Stimulated activated CD4-positive, alpha-beta T cell treated with anti-CD3 and anti-CD28 coated beads, Interleukin-1b, Interleukin-23, amount 100 ng/mL, for 4 hours (primary cell): ENCODE measurements around the gene BTLA.
"Not testable (repeated sequence)": the region's sequence is repeated elsewhere in the genome, so short reads cannot be mapped to it uniquely, and the experiment has no call there.

Source experiments
- DNase-seq, 2 donors: peaks; one replicate each; pipeline ENCODE4 v3.0.0-alpha.2; 2020; ENCODE audit warnings: low read depth in 2 of 2

The BTLA gene

DNA sequence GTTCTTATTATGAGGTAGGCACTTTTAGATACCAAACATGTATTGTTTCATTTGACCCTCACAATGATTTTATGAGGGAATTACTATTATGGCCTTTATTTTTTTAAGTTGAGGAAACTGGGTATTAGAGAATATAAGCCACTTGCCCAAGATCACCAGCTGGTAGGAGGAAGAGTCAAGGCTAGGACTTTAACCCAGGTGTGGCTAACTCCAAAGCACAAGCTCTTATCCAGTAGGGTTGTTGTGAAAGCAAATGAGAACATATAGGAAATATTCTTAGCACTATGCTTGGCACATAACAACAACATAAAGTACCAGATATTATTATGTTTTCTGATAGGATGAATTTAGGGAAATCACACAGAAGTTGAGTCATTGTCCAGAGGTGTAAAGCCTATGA is 7.9 kb downstream of the BTLA start:
- no peak for DNase-seq

DNA sequence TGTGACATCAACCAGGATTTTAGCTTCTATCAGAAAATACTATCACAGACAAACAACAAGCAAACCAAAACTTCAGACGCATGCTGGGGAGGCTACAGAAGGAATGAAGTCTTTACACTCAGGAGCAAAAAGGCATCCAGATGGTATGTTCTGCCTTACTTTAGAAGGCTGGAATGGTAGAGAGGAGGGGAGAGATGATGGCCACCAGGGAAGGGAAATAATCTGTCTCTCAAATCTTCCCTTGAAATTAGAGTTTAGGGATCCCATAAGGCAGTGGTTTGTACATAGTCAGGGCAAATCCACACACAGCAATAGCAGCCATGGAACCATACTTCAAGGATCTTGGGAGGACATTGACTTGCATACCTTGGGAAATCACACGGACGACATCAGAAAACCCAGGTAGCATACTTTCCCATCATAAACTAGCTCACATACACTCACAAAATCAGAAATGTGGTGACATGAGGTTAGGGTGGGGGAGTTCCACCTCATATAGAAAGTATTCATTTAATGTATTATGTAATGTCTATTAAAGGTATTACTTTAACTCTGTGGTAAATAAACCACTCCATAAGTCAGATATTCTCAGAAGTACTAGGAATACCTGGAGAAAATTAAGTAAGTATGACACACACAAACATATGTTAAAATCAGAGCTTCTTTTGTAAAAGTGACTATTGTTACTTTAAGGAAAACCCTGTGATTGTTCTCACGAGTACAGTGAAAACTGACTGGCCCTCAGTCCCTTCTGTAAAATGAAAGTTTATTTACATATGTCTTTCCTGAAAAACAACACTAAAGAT is 9.4 kb downstream of the BTLA start:
- no peak for DNase-seq

DNA sequence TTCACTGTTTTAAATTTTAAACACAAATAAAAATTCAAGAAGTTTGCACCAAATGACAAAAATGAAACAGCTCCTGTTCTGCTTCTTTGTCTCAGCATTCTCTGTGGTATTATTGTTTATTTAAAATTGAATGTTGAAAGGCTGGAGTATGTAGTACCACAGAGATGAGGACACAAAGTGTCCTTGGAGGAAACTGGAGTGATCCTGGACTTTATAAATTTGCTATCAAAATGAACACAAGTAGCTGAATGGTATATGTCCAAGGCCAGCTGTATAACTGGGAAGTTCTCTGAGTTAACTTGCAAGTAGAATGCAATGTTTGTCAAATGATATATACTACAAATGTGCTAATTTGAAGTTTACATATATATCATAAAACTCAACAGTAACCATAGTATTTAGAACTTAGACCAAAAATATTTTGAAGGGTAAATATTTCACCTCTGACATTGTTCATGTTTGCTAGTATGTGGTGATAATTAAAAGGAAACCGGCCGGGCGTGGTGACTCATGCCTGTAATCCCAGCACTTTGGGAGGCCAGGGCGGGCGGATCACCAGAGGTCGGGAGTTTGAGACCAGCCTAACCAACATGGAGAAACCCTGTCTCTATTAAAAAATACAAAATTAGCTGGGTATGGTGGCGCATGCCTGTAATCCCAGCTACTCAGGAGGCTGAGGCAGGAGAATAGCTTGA is 12.3 kb downstream of the BTLA start:
- no peak for DNase-seq

DNA sequence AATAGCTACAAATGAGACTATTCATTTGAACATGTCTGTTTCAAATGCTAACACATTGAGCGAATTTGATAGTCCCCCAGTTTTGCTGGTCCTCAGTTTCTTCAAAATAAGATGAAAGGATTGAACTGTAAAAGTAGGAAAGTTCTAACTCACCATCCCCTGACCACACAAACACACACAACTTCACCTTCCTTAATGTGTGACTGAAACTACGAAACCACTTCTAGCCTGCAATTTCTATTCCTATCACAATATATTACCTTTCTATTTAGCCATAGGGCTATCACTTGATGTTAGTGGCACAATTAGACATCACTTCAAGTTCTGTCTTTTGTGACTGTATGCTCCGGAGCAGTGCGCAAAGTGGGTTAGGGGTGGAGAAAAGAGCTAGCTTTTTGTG is 14.9 kb downstream of the BTLA start:
- no peak for DNase-seq

DNA sequence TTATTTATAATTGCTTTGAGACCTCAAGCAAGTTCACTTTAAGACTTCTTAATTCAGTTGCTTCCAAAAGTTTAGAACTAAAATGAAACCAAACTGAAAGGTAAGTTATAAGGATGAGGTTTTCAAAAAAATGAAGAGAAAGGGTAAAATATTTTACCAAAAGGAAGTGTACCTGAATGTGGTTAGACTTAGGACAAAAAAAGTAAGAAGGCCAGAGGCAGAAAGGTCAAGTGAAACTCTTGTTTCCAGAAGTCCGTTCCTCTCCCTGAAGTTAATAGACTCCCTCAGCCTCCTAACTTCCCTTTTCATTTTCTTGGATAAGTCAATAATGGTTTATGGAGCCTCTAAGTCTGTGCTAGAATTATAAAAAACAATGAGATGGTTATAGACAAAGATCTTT is 16.6 kb downstream of the BTLA start:
- no peak for DNase-seq

DNA sequence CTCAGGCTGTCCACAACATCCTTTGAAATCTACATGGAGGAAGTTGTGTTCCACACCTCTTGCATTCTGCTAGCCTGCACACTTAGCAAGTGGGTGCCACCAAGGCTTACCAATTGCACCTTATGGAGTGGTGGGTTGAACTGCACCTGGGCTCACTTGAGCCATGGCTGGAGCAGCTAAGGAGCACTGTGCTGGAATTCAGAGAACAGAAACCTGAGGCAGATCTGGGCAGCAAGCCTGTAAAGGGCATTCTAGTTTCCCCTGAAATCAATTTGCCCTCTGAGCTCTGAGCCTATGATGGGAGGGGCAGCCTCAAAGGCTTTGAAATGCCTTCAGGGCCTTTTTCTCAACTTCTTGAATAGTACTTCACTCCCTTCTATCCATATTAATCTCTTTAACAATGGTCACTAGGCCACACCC is 18.0 kb downstream of the BTLA start:
- DNase-seq: no peak

DNA sequence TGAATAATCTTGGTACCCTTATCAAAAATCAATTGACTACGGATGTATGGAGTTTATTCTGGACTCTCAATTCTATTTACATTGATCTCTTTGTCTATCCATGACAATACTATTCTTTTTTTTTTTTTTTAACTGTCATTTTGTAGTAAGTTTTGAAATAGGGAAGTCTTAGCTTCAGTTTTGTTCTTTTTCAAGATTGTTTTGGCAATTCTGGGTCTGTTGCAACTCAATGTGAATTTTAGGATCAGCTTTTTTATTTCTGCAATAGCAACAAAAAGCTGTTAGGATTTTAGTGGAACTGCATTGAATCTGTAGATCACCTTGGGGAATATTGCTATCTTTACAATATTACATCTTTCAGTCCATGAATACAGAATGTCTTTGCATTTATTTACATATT is 21.4 kb downstream of the BTLA start:
- no peak for DNase-seq

DNA sequence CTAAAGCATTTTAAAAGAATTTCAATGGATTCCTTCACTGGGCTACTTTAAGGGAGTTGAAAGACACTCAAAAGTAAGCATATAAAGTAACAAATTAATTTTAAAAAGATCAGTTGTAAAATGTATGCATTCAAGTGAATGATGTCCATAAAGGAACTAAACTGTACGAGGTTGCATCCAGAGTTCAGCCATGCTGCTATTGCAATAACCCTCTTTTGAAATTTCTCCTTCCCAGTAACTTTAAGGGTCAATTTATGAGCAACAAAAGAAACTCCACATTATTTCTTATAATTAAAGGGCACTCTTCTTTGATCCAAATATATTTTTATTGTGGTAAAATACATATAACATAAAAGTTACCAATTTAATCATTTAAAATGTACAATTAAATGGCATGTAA is 22.9 kb downstream of the BTLA start:
- DNase-seq: no peak

DNA sequence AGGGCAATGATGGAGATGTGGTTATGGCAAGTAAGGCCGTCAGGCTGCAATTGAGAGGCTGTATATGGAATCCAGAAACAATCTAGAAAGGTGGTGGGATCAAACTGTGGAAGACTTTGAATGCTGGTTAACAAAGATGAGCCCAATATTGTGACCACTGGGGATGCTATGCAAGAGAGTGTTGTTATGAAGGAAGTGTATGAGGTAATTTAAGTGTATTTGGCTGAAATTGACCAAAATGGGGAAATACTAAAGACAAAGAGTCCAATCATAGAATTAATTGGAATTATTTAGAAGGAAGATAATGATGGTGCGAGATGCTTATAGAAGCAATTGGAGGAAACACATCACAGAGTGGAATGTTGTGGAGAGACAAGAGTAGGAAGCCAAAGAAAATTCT is 24.5 kb downstream of the BTLA start:
- DNase-seq: no peak

DNA sequence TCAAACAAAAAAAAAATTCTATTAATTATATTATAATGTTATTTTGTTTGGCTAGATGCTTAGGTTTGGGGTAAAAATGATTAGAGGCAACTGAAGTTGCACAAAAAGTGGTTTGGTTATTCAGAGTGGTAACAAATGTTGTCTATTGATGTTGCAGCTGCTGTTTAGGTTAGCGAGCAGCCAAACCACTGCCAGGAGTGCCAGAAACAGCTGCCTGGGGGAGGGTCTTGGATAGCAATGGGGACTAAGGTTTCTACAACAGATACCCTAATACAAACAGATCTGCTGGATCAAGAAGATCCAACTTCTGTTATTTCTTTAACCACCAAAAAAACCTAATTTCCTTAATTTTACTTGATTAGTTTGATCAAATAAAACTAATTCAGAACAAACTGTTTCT is 26.6 kb downstream of the BTLA start:
- DNase-seq: no peak

DNA sequence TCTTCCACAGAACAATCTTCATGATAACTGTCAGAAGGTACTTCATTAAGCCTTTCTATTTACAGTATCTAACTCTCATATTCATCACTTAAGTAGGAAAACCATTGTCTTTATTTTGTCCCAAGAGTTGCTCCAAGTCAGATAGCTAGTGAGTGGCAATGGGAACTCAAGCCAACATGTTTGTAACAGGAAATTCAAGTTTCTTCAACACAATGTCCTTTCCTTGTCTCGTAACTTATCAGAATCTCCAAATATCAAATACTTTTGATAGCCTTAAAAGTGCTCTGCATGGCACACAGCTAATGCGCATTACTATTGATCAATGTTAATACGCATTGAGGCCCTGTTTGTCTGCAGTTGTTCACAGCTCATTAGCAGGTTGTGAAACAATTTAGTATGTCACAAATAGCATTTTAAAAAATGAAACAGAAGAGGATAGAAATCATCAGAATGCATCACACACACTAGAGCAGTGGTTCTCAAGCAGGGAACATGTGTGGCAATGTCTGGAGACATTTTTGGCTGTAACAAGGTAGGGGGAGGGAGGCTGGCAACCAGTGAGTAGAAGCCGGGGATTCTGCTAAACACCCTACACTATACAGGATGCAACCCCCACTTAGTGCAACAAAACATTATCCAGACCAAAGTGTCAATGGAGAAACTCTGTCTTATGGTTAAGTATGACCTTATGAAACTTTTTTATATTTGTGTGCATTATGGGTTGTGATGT is 27.5 kb downstream of the BTLA start:
- no peak for DNase-seq

DNA sequence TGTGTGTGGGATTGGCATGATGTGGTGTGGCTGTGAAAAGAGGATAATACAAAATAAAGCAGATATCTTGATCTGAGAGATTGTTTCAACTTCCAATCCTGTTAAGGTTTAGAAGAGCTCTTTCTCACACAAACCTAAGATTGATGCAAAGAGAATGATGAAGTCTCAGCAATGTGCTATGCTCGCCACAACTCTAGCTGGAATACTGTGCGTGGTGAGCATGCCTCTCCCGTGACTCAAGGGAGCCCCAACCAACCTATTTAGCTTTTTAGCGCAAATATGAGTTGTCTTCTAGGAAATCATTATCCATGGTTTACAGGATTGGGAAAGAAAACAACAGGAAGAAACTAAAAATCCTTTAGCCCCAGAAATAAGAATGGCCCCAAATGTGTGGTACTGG is 28.5 kb downstream of the BTLA start:
- no peak for DNase-seq

DNA sequence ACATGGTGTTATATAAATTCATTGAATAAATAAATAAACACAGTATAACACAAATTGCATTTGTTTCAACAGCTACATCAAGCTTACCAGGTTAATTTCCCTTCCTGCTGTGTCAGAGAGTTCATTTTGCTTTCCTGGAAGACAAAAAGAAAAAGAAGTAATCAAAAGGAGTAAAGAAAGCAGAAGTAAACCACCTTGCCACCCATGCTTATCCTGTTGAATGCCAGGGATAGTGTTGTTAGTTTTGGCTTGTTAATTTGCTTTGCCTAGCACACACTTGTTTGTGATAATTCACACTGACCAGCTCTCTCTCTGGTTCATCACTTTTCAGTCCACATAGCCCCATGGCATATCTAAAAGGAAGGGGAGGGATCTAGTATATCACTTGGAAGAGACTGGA is 29.6 kb downstream of the BTLA start:
- DNase-seq: no peak

DNA sequence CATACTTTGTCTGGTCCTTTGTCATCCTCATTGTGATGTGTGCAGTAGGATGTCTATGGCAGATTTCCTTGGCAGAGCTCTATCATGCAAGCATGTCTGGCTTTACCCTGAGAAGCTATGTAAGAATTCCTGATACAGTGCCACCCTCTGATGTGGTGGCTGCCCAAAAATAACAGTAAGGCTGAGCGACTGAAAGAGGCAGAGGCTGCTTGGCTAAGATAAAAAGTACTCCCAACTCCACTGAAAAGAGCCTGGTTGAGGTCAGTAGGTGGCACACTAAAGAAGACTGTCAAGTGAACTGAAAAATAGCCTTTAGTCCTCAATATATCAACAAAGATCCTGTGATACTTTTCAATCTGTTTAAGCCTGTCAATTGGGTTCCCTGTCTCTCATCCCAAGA is 31.7 kb downstream of the BTLA start:
- no peak for DNase-seq

DNA sequence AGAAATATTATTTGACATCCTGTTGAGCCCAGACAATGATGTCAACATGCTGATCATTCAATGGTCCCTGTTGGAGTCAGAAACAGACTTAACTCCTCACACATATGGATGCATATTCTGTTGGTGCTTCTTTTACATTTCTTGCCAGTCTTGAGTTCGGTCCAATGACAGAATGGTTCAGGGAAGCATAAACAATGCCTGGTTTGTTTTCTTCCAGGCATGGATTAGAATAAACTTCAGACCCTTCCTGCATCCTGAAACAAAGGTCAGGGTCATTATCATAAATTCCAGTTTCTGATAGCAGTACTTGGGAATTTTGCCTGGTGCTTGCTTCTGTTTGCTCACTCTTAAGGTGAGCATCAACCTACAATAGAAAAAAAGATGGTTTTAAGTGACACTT is 33.3 kb downstream of the BTLA start:
- no peak for DNase-seq

DNA sequence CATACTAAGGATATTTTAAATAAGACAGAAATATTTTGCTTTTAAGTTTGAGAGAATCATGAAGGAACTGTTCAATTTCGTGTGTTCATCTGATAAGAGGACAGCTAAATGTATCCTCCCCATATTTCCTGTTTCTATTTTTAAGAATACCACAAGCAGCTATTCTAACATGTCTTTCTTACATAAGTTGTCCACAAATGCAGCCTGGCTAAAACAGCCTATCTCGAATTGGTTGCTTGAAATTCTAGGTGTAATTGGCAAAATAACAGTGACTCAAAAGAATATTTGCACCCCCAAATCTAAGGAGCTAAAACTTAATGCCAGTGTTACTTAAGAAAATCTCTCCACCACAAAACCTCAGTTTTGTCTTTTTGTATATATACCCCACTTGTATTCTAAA is 35.0 kb downstream of the BTLA start:
- DNase-seq: no peak

DNA sequence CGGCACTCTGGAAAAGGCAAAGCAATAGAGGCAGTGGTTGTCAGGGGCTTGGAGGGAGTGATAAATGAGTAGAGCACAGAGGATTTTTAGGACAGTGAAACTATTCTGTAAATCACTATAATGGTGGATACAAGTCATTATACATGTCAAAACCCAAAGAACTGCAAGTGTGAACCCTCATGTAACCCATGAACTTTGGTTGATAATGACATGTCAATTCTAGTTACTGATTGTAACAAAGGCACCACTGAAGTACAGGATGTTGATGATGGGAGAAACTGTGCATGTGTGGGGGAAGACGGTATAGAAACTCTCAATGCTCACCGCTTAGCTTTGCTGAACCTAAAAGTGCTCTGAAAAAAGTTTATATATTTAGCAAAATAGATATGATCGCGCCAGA is 36.0 kb downstream of the BTLA start:
- no peak for DNase-seq

DNA sequence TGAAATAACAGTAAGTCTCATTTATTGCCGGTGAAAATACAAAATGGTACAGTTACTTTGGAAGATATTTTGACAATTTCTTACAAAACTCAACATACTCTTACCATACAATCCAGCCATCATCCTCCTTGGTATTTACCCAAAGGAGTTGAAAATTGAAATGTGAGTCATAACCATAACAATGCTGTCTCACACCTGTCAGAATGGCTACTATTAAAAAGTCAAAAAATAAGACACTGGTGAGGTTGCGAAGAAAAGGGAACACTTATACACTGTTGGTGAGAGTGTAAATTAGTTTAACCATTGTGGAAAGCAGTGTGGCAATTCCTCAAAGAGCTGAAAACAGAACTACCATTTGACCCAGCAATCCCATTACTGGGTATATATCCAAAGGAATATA is 37.5 kb downstream of the BTLA start:
- not testable (repeated sequence) for DNase-seq

DNA sequence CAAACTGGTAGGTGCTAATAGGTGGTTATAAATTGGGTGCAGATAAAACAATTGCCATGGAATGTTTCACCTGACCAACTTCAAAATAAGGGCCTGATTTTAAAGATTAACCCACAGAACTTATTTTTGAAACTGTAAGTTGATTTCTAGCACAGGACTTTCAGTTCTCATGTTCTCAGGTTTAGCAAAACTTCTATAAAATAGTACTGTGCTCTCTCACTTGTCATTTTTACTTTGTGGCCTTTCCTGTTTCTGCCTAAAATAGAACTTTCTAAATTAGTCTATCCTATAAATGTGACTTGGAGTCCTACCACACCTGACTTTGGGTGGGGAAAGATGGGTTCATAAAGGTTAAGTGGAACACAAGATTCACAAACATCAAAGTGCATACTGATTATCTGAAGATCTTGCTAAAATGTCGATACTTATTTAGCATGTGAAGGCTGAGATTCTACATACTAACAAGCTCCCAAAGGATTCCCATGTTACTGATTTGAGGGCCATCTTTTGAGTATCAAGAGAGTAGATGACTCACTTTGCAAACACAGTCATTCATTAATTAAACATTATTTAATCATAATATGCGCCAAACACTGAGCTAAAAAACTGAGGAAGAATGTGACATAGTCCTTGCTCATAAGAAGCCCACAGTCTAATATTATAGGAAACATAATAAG is 38.6 kb downstream of the BTLA start:
- DNase-seq: no peak

DNA sequence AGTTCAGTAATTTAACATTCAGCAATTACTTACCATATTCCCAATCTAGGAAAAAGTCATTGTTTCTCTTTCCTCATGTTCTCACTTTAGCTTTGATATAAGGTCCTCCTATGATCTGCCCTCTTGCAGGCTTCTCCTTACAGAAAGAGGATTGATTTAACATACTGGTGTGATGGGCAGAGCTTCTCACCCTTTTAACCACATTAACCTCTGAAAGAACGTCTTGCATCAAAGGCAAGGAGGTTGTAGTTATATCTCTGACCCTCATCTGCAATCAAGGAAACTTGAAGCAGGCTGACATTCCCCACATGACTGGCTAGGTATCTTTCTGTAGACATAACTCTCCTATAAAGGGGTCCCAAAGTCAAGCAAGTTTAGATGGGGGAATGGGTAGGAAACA is 39.5 kb downstream of the BTLA start:
- no peak for DNase-seq

DNA sequence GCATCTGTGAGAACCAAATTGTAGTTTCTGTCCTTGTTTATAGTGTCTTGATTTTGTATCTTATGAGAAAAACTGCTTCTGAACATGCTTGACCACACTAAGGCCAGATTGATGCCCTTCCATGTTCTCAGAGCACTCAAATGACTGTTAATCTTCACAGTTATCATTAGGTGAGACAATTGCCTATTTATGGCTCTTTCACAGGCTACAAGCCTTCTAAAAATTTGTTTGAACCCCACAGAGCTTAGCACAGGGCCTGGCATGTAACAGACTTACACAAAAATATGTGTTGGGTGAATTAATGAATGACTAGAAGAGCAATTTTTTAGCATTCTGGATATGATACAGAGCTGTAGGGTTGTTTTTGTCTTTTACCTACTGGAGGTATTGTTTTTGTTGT is 43.1 kb downstream of the BTLA start:
- no peak for DNase-seq

DNA sequence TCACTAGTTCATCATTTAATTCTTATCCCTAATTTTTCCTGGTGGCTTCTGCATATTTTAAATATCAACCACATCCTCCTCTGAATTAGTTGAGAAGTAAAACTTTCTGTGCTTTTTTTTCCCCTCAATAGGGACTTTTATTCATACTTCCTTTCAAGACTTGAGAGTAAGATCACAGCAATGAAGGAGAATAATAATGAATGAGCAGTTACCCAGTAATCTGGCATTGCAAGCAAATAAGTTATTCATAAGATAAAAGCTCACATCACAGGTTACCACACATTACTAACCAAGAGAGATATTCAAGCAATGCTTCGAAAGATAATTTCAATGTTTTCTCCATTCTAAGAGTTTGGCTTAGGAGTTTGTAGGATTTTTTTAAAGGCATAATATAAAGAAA is 50.3 kb downstream of the BTLA start:
- no peak for DNase-seq
